Measurements from ENCODE around the gene SAT2.

The SAT2 gene

DNA sequence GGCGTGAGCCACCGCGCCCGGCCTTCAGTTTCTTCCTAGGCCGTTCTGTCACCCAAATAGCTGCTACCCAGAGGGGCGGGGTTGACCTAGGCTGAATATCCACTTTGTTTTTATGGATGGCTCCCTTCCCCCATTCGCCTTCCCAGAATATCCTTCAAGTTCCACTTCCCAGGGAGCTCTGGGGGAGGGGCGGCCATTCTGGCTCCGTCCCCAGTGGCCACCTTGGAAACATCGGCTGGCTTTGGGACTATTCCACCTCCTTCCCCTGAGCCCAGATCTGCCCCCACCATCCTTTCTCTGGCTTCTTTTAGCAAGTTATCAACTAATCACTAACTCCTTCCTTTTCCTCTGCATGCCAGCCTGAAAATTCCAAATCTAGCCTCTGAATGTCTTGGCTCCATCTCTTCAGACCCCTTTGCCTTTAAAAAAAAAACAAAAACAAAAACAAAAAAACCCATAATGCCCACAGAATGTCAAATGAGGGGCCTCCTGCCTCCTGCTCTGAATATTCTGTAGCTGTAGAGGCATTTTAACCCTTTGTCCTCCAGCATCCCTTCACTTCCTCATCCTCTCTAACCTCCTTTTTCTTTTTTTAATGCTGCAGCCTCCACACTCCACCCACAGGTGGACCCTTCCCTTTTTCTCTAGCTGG, 29.5 kb upstream of the SAT2 start (continued):
- no peak for TF ChIP-seq ARNTL (CRISPR knock-in tag; IDR thresholded peaks at IDR 0.05; ENCODE audit: borderline replicate concordance, low read depth)

DNA sequence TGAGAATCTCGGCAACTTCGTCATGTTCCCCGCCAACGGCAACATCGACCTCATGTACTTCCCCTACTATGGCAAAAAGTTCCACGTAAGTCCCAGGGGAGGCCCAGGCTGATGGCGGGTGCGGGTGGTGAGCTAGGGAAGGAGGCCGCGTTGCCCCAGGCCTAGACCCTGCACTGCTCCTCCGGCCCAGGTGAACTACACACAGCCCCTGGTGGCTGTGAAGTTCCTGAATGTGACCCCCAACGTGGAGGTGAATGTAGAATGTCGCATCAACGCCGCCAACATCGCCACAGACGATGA, 27.9 kb upstream of the SAT2 start:
- no peak for TF ChIP-seq CSDC2 (CRISPR knock-in tag; IDR thresholded peaks at IDR 0.05)
- TF ChIP-seq, protein P1, sequence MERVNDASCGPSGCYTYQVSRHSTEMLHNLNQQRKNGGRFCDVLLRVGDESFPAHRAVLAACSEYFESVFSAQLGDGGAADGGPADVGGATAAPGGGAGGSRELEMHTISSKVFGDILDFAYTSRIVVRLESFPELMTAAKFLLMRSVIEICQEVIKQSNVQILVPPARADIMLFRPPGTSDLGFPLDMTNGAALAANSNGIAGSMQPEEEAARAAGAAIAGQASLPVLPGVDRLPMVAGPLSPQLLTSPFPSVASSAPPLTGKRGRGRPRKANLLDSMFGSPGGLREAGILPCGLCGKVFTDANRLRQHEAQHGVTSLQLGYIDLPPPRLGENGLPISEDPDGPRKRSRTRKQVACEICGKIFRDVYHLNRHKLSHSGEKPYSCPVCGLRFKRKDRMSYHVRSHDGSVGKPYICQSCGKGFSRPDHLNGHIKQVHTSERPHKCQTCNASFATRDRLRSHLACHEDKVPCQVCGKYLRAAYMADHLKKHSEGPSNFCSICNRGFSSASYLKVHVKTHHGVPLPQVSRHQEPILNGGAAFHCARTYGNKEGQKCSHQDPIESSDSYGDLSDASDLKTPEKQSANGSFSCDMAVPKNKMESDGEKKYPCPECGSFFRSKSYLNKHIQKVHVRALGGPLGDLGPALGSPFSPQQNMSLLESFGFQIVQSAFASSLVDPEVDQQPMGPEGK (CRISPR knock-in tag; IDR thresholded peaks at IDR 0.05; ENCODE audit: borderline replicate concordance), result no peak
- ATAC-seq, result no peak

DNA sequence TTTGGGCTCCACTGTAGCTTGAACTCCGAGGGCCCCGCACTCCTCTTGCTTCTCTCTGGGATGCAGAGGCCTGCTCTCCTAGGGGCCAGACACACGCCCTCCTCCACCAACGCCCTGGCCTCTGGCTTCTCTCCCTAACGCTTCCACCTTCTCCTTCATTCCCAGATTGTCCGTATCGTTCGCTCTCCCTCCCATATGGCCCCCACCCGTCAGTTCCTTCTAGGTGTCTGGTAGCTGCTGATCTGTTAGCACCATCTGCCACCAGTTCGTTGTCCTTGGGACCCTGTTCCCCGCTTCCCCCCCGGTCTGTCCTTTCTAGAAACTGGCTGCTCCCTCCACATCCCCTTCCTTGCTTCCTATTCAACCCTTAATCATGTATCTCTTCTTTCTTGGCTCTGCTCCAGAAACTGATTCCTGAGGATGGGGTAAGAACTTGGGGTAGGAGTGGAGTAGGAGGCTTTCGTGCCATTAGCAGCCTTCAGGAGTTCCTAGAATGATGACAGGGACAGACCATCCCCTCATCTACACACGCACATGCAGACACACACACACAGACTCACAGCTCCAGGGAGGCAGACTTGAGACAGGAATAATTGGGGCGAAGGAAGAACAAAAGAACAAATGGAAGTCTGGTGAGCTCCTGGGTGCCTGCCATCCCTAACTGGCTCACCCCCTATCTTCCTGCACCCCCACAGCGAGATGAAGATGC, 27.4 kb upstream of the SAT2 start:
- TF ChIP-seq ZNF565 (CRISPR knock-in tag; conservative IDR thresholded peaks at IDR 0.05; ENCODE audit: low read depth) (no peak), BACH2 (CRISPR knock-in tag; IDR thresholded peaks at IDR 0.05; ENCODE audit: borderline replicate concordance) (no peak), ARNTL (CRISPR knock-in tag; IDR thresholded peaks at IDR 0.05; ENCODE audit: borderline replicate concordance, low read depth) (no peak), OSR1 (CRISPR knock-in tag; IDR thresholded peaks at IDR 0.05) (no peak), ZFP30 (CRISPR knock-in tag; IDR thresholded peaks at IDR 0.05) (no peak), CSDC2 (CRISPR knock-in tag; IDR thresholded peaks at IDR 0.05) (no peak), ZC3H10 (CRISPR knock-in tag; IDR thresholded peaks at IDR 0.05) (no peak), ESRRG (CRISPR knock-in tag; IDR thresholded peaks at IDR 0.05) (no peak), GLIS3 (CRISPR knock-in tag; IDR thresholded peaks at IDR 0.05) (no peak)
- TF ChIP-seq, protein P2, sequence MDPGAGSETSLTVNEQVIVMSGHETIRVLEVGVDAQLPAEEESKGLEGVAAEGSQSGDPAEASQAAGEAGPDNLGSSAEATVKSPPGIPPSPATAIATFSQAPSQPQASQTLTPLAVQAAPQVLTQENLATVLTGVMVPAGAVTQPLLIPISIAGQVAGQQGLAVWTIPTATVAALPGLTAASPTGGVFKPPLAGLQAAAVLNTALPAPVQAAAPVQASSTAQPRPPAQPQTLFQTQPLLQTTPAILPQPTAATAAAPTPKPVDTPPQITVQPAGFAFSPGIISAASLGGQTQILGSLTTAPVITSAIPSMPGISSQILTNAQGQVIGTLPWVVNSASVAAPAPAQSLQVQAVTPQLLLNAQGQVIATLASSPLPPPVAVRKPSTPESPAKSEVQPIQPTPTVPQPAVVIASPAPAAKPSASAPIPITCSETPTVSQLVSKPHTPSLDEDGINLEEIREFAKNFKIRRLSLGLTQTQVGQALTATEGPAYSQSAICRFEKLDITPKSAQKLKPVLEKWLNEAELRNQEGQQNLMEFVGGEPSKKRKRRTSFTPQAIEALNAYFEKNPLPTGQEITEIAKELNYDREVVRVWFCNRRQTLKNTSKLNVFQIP (CRISPR knock-in tag; IDR thresholded peaks at IDR 0.05; ENCODE audit: borderline replicate concordance, low read depth), result no peak
- TF ChIP-seq, protein P3, sequence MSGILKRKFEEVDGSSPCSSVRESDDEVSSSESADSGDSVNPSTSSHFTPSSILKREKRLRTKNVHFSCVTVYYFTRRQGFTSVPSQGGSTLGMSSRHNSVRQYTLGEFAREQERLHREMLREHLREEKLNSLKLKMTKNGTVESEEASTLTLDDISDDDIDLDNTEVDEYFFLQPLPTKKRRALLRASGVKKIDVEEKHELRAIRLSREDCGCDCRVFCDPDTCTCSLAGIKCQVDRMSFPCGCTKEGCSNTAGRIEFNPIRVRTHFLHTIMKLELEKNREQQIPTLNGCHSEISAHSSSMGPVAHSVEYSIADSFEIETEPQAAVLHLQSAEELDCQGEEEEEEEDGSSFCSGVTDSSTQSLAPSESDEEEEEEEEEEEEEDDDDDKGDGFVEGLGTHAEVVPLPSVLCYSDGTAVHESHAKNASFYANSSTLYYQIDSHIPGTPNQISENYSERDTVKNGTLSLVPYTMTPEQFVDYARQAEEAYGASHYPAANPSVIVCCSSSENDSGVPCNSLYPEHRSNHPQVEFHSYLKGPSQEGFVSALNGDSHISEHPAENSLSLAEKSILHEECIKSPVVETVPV (CRISPR knock-in tag; IDR thresholded peaks at IDR 0.05), result no peak
- TF ChIP-seq, protein P4, sequence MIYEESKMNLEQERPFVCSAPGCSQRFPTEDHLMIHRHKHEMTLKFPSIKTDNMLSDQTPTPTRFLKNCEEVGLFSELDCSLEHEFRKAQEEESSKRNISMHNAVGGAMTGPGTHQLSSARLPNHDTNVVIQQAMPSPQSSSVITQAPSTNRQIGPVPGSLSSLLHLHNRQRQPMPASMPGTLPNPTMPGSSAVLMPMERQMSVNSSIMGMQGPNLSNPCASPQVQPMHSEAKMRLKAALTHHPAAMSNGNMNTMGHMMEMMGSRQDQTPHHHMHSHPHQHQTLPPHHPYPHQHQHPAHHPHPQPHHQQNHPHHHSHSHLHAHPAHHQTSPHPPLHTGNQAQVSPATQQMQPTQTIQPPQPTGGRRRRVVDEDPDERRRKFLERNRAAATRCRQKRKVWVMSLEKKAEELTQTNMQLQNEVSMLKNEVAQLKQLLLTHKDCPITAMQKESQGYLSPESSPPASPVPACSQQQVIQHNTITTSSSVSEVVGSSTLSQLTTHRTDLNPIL (CRISPR knock-in tag; IDR thresholded peaks at IDR 0.05; ENCODE audit: low read depth), result no peak
- TF ChIP-seq, protein P1 (CRISPR knock-in tag; IDR thresholded peaks at IDR 0.05; ENCODE audit: borderline replicate concordance), result no peak
- ATAC-seq, result no peak

DNA sequence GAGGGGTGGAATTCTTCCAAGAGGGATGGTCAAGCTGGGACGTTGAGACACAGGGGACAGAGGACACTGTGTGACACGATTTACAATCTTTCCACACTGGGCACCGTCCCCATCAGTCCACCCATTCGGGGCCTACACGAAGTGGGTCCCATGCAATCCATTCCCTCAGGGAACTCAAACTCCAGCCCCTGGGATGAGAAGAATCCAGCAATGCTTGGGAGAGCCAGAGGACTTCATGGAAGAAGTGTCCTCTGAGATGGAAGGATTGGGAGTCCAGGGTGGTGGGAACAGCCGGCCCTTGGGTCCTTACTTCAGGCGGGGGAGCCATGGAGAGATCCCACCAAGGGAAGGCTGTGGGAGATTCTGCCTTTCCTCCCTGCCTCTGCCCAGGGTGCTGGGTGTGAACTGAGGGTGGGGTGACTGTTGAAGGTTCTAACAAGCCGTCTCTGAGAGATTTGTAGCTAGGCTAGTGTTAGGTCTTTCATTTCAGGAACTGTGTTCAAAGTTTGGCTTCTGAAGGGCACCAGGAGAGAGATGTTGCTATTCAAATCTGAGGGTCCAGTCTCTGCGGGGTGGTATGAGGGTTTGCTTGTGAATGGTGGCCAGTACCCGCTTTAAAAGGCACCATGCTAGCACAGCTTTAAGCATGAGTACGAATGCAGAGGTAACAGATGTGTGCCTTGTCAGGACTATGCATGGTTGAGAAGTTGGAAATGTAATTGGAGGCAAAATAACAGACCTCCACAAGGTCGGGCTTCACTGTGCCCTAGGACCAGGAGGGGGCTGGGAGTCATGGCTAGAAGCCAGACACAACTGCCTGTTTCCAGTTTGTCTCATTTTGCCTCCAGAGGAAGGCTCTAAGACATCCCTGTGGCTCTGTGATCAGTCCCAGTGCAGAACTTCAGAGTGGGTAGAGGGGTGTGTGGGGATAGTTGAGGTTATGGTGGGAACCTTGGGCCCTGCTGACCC, 25.1 kb upstream of the SAT2 start:
- no peak for ATAC-seq
- TF ChIP-seq SNAI2 (CRISPR knock-in tag; IDR thresholded peaks at IDR 0.05), result no peak
- no peak for TF ChIP-seq ZFP3 (CRISPR knock-in tag; IDR thresholded peaks at IDR 0.05)
- no peak for TF ChIP-seq ESRRG (CRISPR knock-in tag; IDR thresholded peaks at IDR 0.05)
- TF ChIP-seq, protein P3 (CRISPR knock-in tag; IDR thresholded peaks at IDR 0.05), result no peak
- no peak for TF ChIP-seq ZNF8 (CRISPR knock-in tag; IDR thresholded peaks at IDR 0.05)
- TF ChIP-seq, protein P5, sequence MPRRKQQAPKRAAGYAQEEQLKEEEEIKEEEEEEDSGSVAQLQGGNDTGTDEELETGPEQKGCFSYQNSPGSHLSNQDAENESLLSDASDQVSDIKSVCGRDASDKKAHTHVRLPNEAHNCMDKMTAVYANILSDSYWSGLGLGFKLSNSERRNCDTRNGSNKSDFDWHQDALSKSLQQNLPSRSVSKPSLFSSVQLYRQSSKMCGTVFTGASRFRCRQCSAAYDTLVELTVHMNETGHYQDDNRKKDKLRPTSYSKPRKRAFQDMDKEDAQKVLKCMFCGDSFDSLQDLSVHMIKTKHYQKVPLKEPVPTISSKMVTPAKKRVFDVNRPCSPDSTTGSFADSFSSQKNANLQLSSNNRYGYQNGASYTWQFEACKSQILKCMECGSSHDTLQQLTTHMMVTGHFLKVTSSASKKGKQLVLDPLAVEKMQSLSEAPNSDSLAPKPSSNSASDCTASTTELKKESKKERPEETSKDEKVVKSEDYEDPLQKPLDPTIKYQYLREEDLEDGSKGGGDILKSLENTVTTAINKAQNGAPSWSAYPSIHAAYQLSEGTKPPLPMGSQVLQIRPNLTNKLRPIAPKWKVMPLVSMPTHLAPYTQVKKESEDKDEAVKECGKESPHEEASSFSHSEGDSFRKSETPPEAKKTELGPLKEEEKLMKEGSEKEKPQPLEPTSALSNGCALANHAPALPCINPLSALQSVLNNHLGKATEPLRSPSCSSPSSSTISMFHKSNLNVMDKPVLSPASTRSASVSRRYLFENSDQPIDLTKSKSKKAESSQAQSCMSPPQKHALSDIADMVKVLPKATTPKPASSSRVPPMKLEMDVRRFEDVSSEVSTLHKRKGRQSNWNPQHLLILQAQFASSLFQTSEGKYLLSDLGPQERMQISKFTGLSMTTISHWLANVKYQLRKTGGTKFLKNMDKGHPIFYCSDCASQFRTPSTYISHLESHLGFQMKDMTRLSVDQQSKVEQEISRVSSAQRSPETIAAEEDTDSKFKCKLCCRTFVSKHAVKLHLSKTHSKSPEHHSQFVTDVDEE (CRISPR knock-in tag; IDR thresholded peaks at IDR 0.05), result no peak
- TF ChIP-seq ZNF70 (CRISPR knock-in tag; IDR thresholded peaks at IDR 0.05), result no peak
- no peak for TF ChIP-seq ZC3H10 (CRISPR knock-in tag; IDR thresholded peaks at IDR 0.05)
- no peak for TF ChIP-seq BACH2 (CRISPR knock-in tag; IDR thresholded peaks at IDR 0.05; ENCODE audit: borderline replicate concordance)
